H1 (cell line): ENCODE data around the gene RFPL2. TPM values are rescaled to one million over a fixed set of nuclear protein-coding genes. Genes with fewer than 3 reads are reported as not detected.

ENCODE experiments used
- CTCF ChIA-PET: fragments of 300-600 bp; sonication (Branson Sonifier 250); formaldehyde crosslinking; loops from one replicate; lab custom pipeline; 2021; ENCODE audit not compliant: partially characterized antibody; lab: Charles Lee
- POLR2A ChIA-PET: fragments of 300-600 bp; sonication (Branson Sonifier 250); formaldehyde crosslinking; loops from one replicate; lab custom pipeline; 2021; ENCODE audit warnings: inconsistent platforms; ENCODE audit not compliant: partially characterized antibody; lab: Charles Lee
- DNase-seq, 2 experiments: peaks; one replicate each; pipeline versions ENCODE4 v3.0.0 to v3.0.0-alpha.2; 2010 to 2022; ENCODE audit warnings: low spot score in 2 of 2, low read depth in 1 of 2, mixed read lengths in 1 of 2
- FAIRE-seq: peaks from 2 replicates; lab custom pipeline; 2011; peaks lifted over from hg19 to GRCh38; lab: Jason Lieb, UNC
- H2AFZ ChIP-seq: 2 replicates; pipeline ENCODE4 v1.8.1; 2012; ENCODE audit warnings: low read length, inconsistent platforms
- H2AK5ac ChIP-seq: 2 replicates; pipeline ENCODE4 v1.6.1; 2013; ENCODE audit warnings: low read depth, low read length
- H2BK120ac ChIP-seq: replicated peaks from 2 replicates; pipeline ENCODE3; 2013; ENCODE audit warnings: low read depth, low read length, inconsistent platforms
- H2BK12ac ChIP-seq: 2 replicates; pipeline ENCODE4 v1.6.1; 2013; ENCODE audit warnings: low read depth, low read length
- H2BK15ac ChIP-seq: 2 replicates; pipeline ENCODE4 v1.6.1; 2013; ENCODE audit warnings: low read length
- H2BK20ac ChIP-seq: 2 replicates; pipeline ENCODE4 v1.6.1; 2013; ENCODE audit warnings: low read length
- H2BK5ac ChIP-seq: 2 replicates; pipeline ENCODE4 v1.6.1; 2013; ENCODE audit warnings: low read depth, low read length
- H3K14ac ChIP-seq: 2 replicates; pipeline ENCODE4 v1.6.1; 2013; ENCODE audit warnings: inconsistent platforms; ENCODE audit not compliant: insufficient read length
- H3K18ac ChIP-seq: 2 replicates; pipeline ENCODE4 v1.6.1; 2013; ENCODE audit warnings: low read length; ENCODE audit errors: extremely low read depth
- H3K23ac ChIP-seq: 2 replicates; pipeline ENCODE4 v1.6.1; 2013; ENCODE audit warnings: inconsistent platforms; ENCODE audit not compliant: insufficient read length
- H3K23me2 ChIP-seq: 2 replicates; pipeline ENCODE4 v1.6.1; 2013; ENCODE audit warnings: low read depth, low read length
- H3K27ac ChIP-seq: 2 replicates; pipeline ENCODE4 v1.6.1; 2011; ENCODE audit warnings: low read depth, low read length, inconsistent platforms
- H3K27me3 ChIP-seq, 4 experiments: replicated peaks in 1 of 4; 1 replicate in 1 of 4; 2 replicates in 3 of 4; pipeline versions ENCODE4 v1.6.1 to v1.8.1; 2011 to 2013; ENCODE audit warnings: low read length in 3 of 4, mild to moderate bottlenecking in 3 of 4, inconsistent platforms in 2 of 4, mixed read lengths in 2 of 4, moderate library complexity in 1 of 4; ENCODE audit not compliant: control insufficient read depth in 3 of 4, insufficient read depth in 3 of 4; ENCODE audit errors: extremely low read depth in 1 of 4
- H3K36me3 ChIP-seq, 4 experiments: 2 replicates each; pipeline versions ENCODE4 v1.6.1 to v1.8.1; 2011 to 2013; ENCODE audit warnings: mild to moderate bottlenecking in 4 of 4, low read length in 3 of 4, moderate library complexity in 2 of 4, control low read depth in 1 of 4, inconsistent platforms in 1 of 4; ENCODE audit not compliant: insufficient read depth in 4 of 4, control insufficient read depth in 2 of 4
- H3K4ac ChIP-seq: replicated peaks from 2 replicates; pipeline ENCODE3; 2013; ENCODE audit warnings: low read length, low read depth, mixed read lengths, inconsistent platforms; ENCODE audit not compliant: insufficient read length
- H3K4me1 ChIP-seq, 4 experiments: replicated peaks in 1 of 4; 1 replicate in 1 of 4; 2 replicates in 3 of 4; pipeline versions ENCODE4 v1.6.1 to v1.8.1; 2011 to 2013; ENCODE audit warnings: low read length in 3 of 4, inconsistent platforms in 2 of 4, mixed read lengths in 1 of 4; ENCODE audit not compliant: insufficient read depth in 4 of 4, control insufficient read depth in 3 of 4
- H3K4me2 ChIP-seq, 2 experiments: 2 replicates each; pipeline versions ENCODE4 v1.6.1 to v1.8.1; 2011 to 2013; ENCODE audit warnings: low read depth in 2 of 2, low read length in 2 of 2, control low read depth in 1 of 2, inconsistent platforms in 1 of 2, mild to moderate bottlenecking in 1 of 2; ENCODE audit not compliant: insufficient read depth in 1 of 2
- H3K4me3 ChIP-seq, 4 experiments: fragments of 200-600, 300-600 bp in 1 of 4; sonication (generic), shearing (Covaris generic), sonication (Bioruptor Twin) in 1 of 4; 2 replicates each; pipeline versions ENCODE4 v1.5.1 to v1.8.1; 2011 to 2016; ENCODE audit warnings: low read length in 4 of 4, low read depth in 3 of 4, control low read depth in 2 of 4, inconsistent platforms in 2 of 4, mild to moderate bottlenecking in 2 of 4, mixed read lengths in 1 of 4, moderate library complexity in 1 of 4; ENCODE audit not compliant: insufficient read depth in 2 of 4; ENCODE audit errors: extremely low read depth in 1 of 4
- H3K56ac ChIP-seq: replicated peaks from 2 replicates; pipeline ENCODE3; 2013; ENCODE audit warnings: low read depth, mild to moderate bottlenecking, mixed read lengths, low read length, inconsistent platforms; ENCODE audit not compliant: insufficient read length
- H3K79me1 ChIP-seq: 2 replicates; pipeline ENCODE4 v1.6.1; 2013; ENCODE audit warnings: low read depth, low read length, control low read depth
- H3K79me2 ChIP-seq, 2 experiments: 2 replicates each; pipeline versions ENCODE4 v1.6.1 to v1.8.1; 2012 to 2013; ENCODE audit warnings: low read length in 2 of 2, mild to moderate bottlenecking in 2 of 2, inconsistent platforms in 1 of 2; ENCODE audit not compliant: insufficient read depth in 2 of 2, control insufficient read depth in 1 of 2
- H3K9ac ChIP-seq, 4 experiments: replicated peaks in 1 of 4; 1 replicate in 1 of 4; 2 replicates in 3 of 4; pipeline versions ENCODE4 v1.6.1 to v1.8.1; 2011 to 2013; ENCODE audit warnings: low read depth in 3 of 4, low read length in 3 of 4, control low read depth in 2 of 4, mild to moderate bottlenecking in 2 of 4, moderate library complexity in 2 of 4, inconsistent platforms in 1 of 4; ENCODE audit errors: extremely low read depth in 1 of 4
- H3K9me3 ChIP-seq, 2 experiments: 2 replicates each; pipeline versions ENCODE4 v1.6.1 to v1.8.1; 2012 to 2013; ENCODE audit warnings: mild to moderate bottlenecking in 2 of 2, moderate library complexity in 2 of 2, control low read depth in 1 of 2, inconsistent platforms in 1 of 2, low read depth in 1 of 2, low read length in 1 of 2, mixed read lengths in 1 of 2; ENCODE audit not compliant: insufficient read depth in 2 of 2
- H4K20me1 ChIP-seq, 2 experiments: replicated peaks in 1 of 2; 2 replicates each; pipeline versions ENCODE3 to v1.8.1; 2011 to 2013; ENCODE audit warnings: inconsistent platforms in 2 of 2, low read length in 2 of 2, mild to moderate bottlenecking in 1 of 2; ENCODE audit not compliant: insufficient read depth in 2 of 2, control insufficient read depth in 1 of 2
- H4K5ac ChIP-seq: 2 replicates; pipeline ENCODE4 v1.6.1; 2013; ENCODE audit warnings: low read length, low read depth, mixed read lengths, inconsistent platforms; ENCODE audit not compliant: insufficient read length
- H4K8ac ChIP-seq: 2 replicates; pipeline ENCODE4 v1.8.0; 2013; ENCODE audit warnings: mild to moderate bottlenecking, moderate library complexity, low read length, inconsistent platforms; ENCODE audit not compliant: insufficient read depth; ENCODE audit errors: extremely low read depth
- H4K91ac ChIP-seq: replicated peaks from 2 replicates; pipeline ENCODE3; 2013; ENCODE audit warnings: low read length, mixed read lengths, inconsistent platforms; ENCODE audit not compliant: insufficient read length
- GABPA ChIP-seq: IDR thresholded peaks from 2 replicates; pipeline ENCODE4 v1.6.1; 2011; ENCODE audit warnings: mild to moderate bottlenecking, low read length, moderate library complexity, borderline replicate concordance; ENCODE audit not compliant: insufficient read depth
- POU5F1 ChIP-seq: IDR thresholded peaks from 2 replicates; pipeline ENCODE4 v1.6.1; 2011; ENCODE audit warnings: low read depth, mild to moderate bottlenecking, low read length, moderate library complexity
- RAD21 ChIP-seq, 2 experiments: IDR thresholded peaks in 1 of 2; conservative IDR thresholded peaks in 1 of 2; 2 replicates each; pipeline ENCODE4 v1.6.1; 2011; ENCODE audit warnings: low read depth in 2 of 2, low read length in 2 of 2, improper control_type of control experiment in 1 of 2, inconsistent platforms in 1 of 2, mild to moderate bottlenecking in 1 of 2, moderate library complexity in 1 of 2
- RFX5 ChIP-seq: IDR thresholded peaks from 2 replicates; pipeline ENCODE4 v1.6.1; 2011; ENCODE audit warnings: low read depth, low read length, improper control_type of control experiment, borderline replicate concordance
- SIRT6 ChIP-seq: IDR thresholded peaks from one replicate; pipeline ENCODE4 v1.7.1; 2012; ENCODE audit warnings: low read length, inconsistent platforms
- SRF ChIP-seq: IDR thresholded peaks from 2 replicates; pipeline ENCODE4 v1.6.1; 2011; ENCODE audit warnings: mild to moderate bottlenecking, low read depth, low read length, moderate library complexity
- WGBS, 2 experiments: shearing (Covaris generic) in 1 of 2; methylation state at CpG; one replicate each; pipeline versions ENCODE4 v1.1.6 to v1.1.7; 2013 to 2015; ENCODE audit warnings: low lambda C conversion rate in 2 of 2, mixed read lengths in 2 of 2, inconsistent platforms in 1 of 2, low coverage in 1 of 2, missing lambda C conversion rate in 1 of 2; ENCODE audit not compliant: insufficient replicate concordance in 2 of 2, insufficient coverage in 1 of 2, insufficient read length in 1 of 2; ENCODE audit errors: extremely low coverage in 1 of 2, missing lambda C conversion rate in 1 of 2; 5-methylcytosine and 5-hydroxymethylcytosine counted together
- polyA plus RNA-seq, 7 experiments: library from polyadenylated mRNA; depleted of rRNA in 3 of 7; stranded (reverse) in 5 of 7; unstranded in 2 of 7; fragments of >200 nt in 5 of 7; fragments of 200-250 nt in 2 of 7; gene quantifications; 1 replicate in 5 of 7; 2 replicates in 1 of 7; 4 replicates in 1 of 7; pipeline versions ENCODE4 v1.2.1 to v1.2.3, GENCODE V29; 2011 to 2013; ENCODE audit warnings: missing spikeins in 2 of 7, mixed read lengths in 2 of 7
- total RNA-seq: library from RNA; stranded (reverse); fragmentation: NEBNext Ultra II Directional; extraction: Animal tissue kit (Norgen Biotek cat#: 25700); gene quantifications from 2 replicates; pipeline ENCODE4 v1.2.1, GENCODE V29; 2021
- TF ChIP-seq, protein P1 (sequence below), 3 experiments: IDR thresholded peaks; 1 replicate in 2 of 3; 2 replicates in 1 of 3; pipeline versions ENCODE4 v1.5.1 to v1.6.1; 2011; ENCODE audit warnings: low read length in 3 of 3, mild to moderate bottlenecking in 3 of 3, inconsistent platforms in 2 of 3, low read depth in 1 of 3, moderate library complexity in 1 of 3; ENCODE audit not compliant: insufficient read depth in 1 of 3; ENCODE audit errors: control extremely low read depth in 1 of 3

Gene RFPL2
- total and polyA plus RNA-seq, 2 of the 8 experiments (the other 6 are each of a cell fraction or from before 2014, with no cell fraction given): 0.15 to 0.19 TPM

- Histone ChIP-seq H3K23me2 (no peaks in the 10 kb centered on the region), H3K23ac (no peak overlapping the region), H2BK120ac (no peak overlapping the region), H2BK12ac (no peak overlapping the region), H2BK15ac (no peak overlapping the region), H3K36me3 (no peaks in the 10 kb centered on the region), H3K14ac (no peak overlapping the region), H3K4me3 (no peak overlapping the region), H2AFZ (no peak overlapping the region), H2AK5ac (no peak overlapping the region), H3K56ac (no peak overlapping the region), H3K79me2 (no peaks in the 10 kb centered on the region), H3K4ac (no peak overlapping the region), H3K4me2 (no peak overlapping the region), H3K18ac (no peak overlapping the region), H4K20me1 (no peaks in the 10 kb centered on the region), H3K79me1 (no peaks in the 10 kb centered on the region), H4K8ac (no peak overlapping the region), H3K9me3 (no peaks in the 10 kb centered on the region), H2BK20ac (no peak overlapping the region), H4K91ac (no peak overlapping the region), H3K27ac (no peak overlapping the region), H3K9ac (no peak overlapping the region), H3K4me1 (no peaks in the 10 kb centered on the region), H4K5ac (no peak overlapping the region), H3K27me3 (no peaks in the 10 kb centered on the region), H2BK5ac (no peak overlapping the region)
- WGBS, 2 experiments: 90% methylated on average over 6 of the region's 6 CpGs; no CpG with 5 or more reads in 1 of the 2 experiments
- DNase-seq (no peak), FAIRE-seq (no peak)
- POLR2A ChIA-PET: no interaction called here
- CTCF ChIA-PET: interaction anchor here (0.6 to 2.6 kb wide), 7 partner anchors 12 to 101 kb away, joined by 3 to 11 read pairs (median 3); partner anchors contain the start of gene RFPL2
- TF ChIP-seq SRF: no peak
- no peak for TF ChIP-seq RAD21 (IDR thresholded peaks at IDR 0.05 in 1 of 2, conservative IDR thresholded peaks at IDR 0.05 in 1 of 2; ENCODE audit: low read depth in 2 of 2, low read length in 2 of 2)
- TF ChIP-seq POU5F1: no peak
- TF ChIP-seq SIRT6: no peak
- no peak for TF ChIP-seq RFX5
- TF ChIP-seq, protein P1, sequence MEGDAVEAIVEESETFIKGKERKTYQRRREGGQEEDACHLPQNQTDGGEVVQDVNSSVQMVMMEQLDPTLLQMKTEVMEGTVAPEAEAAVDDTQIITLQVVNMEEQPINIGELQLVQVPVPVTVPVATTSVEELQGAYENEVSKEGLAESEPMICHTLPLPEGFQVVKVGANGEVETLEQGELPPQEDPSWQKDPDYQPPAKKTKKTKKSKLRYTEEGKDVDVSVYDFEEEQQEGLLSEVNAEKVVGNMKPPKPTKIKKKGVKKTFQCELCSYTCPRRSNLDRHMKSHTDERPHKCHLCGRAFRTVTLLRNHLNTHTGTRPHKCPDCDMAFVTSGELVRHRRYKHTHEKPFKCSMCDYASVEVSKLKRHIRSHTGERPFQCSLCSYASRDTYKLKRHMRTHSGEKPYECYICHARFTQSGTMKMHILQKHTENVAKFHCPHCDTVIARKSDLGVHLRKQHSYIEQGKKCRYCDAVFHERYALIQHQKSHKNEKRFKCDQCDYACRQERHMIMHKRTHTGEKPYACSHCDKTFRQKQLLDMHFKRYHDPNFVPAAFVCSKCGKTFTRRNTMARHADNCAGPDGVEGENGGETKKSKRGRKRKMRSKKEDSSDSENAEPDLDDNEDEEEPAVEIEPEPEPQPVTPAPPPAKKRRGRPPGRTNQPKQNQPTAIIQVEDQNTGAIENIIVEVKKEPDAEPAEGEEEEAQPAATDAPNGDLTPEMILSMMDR (IDR thresholded peaks at IDR 0.05; ENCODE audit: control extremely low read depth in 1 of 3, insufficient read depth in 1 of 3, low read depth in 1 of 3, low read length in 3 of 3): no peak
- TF ChIP-seq GABPA: no peak
Measured at GRCh38 chr22:32218470-32218869, 13.6 kb upstream of the RFPL2 start.
